ENCODE data around the gene GALNT10.

DNA sequence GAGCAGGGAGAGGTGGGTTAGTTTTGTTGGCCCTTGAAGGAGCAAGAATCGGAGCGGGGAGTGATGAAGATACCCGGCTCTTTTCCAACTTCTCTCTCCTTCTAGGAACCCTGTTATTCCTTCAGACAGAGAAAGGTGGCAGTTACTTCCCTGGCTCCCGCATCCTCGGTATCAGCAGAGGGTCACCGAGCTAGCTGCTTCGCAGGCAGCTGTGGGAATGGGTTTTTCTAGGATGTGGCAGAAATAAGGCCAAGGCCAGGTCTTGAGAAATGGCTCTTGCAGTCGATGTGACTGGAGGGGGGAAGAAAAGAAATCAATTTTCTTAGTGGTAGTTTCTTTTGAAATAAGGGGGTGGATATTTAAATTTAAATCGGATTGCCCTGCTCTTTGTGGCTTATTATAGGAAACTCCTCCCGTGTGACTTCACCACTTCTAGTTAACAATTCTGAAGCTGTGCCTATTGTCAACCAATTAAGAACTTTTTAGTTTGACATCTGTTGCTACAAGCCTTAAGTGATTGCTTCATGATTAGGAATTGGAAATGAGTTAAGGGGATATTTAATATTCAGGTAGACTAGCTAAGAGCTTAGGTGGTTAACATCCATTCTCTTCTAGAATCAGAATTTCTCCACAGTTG lies 256.7 kb downstream of the GALNT10 start:
- TF ChIP-seq CTCF (IDR thresholded peaks at IDR 0.05) (no peak), EZH2 (IDR thresholded peaks at IDR 0.05) (no peak), EZH2phosphoT487 (IDR thresholded peaks at IDR 0.05) (no peak)
